HG03108 (cell line): ENCODE data around the gene NEBL.

Experiments
- ATAC-seq: cut with Tn5 transposase; IDR thresholded peaks from one replicate; pipeline ENCODE4 v1.9.1; 2021; ENCODE audit warnings: moderate library complexity; ENCODE audit not compliant: unreplicated experiment

Gene NEBL

DNA sequence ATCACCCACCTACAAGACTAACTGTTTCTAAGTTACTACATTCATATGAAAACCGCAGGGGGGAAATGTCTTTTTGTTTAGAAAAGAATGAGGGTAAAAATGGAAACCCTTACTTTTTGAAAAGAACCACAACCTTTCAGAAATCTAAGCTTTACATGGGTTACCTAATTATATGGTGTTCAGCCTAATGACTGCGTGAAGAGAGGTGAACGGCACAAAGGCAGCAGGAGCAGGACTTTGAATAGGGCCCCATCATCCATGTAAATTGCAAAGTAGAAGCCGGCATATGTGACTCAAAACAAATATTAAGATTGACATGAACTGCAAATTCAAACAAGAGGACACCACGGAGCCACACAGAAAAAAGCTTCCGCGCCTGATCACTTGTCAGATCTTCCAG is 25.1 kb downstream of the NEBL start:
- ATAC-seq, result no peak

- no peak for ATAC-seq
Observed at GRCh38 chr10:20870834-20871233, 26.3 kb downstream of the NEBL start.

- no peak for ATAC-seq
Observed at GRCh38 chr10:20863008-20863407, 34.1 kb downstream of the NEBL start.

GRCh38 chr10:20858292-20859124 is 38.6 kb downstream of the NEBL start:
- no peak for ATAC-seq

DNA sequence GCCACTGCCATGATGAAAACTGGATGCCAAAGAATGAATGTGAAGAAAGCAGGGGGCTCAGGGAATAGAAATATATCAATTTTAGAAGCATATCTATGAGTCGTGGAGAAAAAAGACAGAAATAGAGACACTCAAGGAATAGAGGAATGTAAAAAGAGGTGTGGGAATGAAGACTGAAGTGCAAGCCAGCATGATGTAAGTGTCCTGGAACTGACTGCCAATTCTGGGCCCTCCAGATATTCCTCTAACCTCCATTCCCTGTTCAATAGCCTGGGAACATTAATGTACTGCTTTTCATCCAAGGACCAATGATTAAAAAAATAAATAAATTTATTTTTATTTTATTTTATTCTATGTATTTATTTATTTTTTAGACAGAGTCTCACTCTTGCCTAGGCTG is 40.6 kb downstream of the NEBL start:
- ATAC-seq, result no peak

DNA sequence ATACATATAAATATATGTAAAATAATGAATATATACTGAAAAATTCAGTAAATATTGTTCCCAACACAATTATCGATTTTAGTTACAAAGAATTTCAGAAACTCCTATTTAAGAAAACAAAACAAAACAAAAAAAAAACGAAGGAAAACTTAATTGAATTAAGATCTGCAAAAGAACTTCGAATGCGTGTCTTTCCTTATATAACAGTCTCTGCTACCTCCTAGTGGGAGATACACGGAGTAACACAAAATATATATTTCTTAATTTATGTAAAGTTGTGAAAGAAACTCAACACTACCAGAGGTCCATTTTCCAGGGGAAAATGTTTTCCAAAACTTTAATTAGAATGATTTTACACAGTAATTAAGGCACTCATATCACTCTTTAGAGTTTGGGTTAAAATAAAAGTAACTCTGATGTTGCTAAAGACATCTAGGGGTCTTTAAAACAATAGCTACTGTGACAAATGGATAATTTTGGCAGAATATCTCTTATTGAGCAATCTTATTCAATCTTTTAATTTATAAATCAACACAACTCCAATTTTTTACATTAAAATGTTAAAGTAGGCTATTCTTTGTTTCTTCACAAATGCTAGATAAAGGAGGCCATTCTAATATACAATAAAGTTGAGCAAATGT is 41.6 kb downstream of the NEBL start:
- no peak for ATAC-seq

- no peak for ATAC-seq
Observed at GRCh38 chr10:20853276-20853675, 43.8 kb downstream of the NEBL start.

- no peak for ATAC-seq
Observed at GRCh38 chr10:20852303-20852702, 44.8 kb downstream of the NEBL start.

GRCh38 chr10:20847512-20847911 is 49.6 kb downstream of the NEBL start:
- ATAC-seq, result no peak

DNA sequence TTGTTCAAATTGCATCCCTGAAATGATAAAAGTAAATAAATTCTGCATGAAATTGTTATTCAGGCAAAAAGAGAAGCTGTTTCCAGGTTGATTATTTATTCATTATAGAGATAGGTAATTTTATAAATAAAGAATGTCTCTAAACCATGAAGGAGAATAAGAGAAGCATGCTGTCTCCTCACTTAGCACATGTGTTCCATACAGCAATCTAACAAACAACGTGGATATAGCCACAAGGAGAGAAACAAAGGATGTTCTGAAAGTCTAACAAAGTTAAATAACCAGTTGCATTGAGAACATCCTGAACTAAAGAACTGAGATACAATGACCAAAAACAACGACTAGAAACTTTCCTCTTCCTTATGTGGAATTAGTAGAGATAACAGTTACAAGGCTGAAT is 50.8 kb downstream of the NEBL start:
- ATAC-seq, result no peak

DNA sequence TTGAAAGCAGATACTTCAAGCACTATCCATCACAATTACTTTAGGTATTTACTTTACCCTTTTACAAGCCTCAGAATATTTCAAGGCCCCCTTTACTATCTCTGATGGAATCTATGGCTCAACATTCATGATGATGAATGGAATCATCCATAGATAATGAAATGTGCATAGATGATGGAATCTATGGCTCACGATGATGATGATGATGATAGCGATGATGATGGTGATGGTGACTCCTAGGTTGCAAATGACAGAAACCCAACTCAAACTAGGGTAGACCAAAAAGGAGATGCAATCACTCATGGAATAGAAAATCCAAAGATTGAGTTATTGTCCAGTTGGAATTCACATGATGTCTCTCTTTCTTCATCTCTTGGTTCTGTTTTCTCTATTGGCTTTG is 55.7 kb downstream of the NEBL start:
- ATAC-seq, result no peak

DNA sequence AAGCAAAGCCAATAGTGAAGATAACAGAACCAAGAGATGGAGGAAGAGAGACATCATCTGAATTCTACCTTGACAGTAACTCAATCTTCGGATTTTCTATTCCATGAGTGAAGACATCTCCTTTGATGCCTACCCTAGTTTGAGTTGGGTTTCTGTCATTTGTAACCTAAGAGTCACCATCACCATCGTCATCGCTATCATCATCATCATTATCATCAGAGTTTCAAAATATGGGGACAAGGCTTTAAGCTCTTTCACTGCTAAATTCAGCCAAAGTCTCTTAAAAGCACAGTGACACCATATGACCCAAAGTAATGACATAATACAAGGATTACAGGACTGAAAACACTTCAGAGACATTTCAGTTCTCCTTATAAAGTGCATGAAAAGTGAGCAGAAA is 57.2 kb downstream of the NEBL start:
- no peak for ATAC-seq

DNA sequence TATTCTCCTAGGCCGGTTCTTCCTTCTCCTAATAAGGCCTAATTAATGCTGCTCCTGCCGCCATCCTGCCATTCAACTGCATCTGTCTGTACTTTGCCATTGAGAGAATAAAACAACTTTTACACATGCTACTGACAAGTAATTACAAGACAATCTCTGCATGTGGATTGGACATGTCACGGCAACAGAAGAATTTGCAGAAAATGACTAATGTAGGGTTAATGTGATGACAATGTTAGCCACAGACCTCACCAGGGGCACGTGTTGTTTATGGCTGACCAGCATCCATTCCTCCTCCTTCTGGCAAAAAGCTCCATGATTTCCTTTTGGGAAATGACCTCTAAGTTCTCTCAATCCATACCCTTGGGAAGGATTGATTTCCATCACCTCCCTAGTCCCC is 58.0 kb downstream of the NEBL start:
- ATAC-seq, result no peak

DNA sequence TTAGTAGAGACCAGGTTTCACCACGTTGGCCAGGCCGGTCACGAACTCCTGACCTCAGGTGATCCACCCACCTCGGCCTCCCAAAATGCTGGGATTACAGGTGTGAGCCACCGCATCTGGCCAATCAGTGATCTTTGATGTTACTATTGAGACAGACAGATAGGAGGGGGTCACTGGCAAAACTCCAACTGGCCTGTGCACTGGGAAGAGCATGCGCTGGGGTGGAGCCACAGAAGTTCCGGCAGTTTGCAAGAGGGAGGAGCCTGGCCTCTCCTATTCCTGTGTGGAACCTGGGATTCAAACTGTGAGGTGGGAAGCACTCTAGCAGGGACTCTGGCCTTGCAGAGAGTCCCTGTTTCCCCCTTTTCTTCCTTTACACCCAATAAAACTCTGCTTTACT is 60.7 kb downstream of the NEBL start:
- ATAC-seq, result no peak

DNA sequence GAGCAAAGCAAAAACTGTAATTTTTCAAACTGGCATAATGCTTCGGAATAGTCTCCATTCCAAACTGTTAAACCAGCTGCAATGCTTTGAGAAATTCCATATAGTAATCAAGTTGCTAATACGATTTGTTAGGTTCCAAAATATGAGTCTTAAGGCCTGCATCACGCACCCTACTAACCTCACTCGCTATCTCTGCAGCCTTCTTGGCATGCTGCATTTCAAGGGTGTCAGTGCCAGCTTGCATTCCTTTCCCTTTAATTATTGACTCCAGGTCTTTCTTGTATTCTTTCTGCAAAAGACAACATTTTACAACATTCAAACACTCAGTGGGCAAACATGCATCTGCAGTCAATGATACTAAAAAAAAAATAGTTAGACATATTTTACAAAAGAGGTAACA is 61.8 kb downstream of the NEBL start:
- ATAC-seq, result no peak

DNA sequence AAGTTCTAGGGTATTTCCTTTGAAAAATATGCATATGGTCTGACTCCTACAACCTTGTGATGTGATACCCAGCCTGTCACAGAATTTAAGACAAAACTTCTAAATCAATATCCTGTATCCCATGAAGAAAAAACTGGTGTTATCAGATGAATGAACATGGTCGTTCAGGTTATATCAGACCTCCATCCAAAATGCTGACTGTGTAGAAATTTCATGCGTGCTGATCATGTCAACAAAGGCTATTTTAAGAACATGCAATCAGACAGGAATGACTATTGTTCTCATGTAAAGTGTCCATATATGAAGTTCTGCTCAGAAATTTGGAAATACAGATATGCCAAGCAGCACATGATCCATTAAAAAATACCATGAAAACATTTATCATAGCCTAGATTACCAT is 62.3 kb downstream of the NEBL start:
- ATAC-seq, result no peak

DNA sequence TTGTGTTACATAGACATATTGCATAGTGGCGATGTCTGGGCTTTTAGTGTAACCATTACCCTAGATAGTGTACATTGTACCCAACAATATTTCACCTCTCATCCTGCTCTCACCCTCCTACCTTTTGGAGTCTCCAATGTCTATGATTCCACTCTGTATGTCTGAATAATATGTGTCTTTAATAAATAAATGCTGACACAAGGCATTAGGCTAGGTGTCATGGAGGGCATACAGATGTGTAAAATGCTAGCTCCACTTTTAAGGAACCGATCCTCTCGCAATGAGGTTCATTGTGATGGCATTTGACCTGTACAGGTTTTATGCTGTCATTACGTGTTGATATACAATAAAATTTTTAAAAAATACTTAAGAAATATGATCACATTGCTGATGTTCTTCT is 74.3 kb downstream of the NEBL start:
- no peak for ATAC-seq

GRCh38 chr10:20817646-20818045 is 79.5 kb downstream of the NEBL start:
- no peak for ATAC-seq

DNA sequence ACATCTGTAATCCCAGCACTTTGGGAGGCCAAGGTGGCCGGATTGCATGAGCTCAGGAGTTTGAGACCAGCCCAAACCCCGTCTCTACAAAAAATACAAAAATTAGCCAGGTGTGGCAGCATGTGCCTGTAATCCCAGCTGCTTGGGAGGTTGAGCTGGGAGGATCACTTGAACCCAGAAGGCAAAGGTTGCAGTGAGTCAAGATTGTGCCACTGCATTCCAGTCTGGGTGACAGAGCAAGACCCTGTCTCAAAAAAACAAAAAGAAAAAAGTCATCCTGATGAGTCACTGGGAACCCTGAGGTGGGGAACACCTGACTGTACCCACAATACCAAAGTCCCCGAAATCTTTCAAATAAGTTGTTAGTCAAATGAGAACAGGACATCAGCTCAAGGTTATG is 80.0 kb downstream of the NEBL start:
- ATAC-seq, result no peak

- ATAC-seq, result no peak
Observed at GRCh38 chr10:20814116-20814515, 83.0 kb downstream of the NEBL start.

GRCh38 chr10:20811131-20811530 is 86.0 kb downstream of the NEBL start:
- ATAC-seq, result no peak

DNA sequence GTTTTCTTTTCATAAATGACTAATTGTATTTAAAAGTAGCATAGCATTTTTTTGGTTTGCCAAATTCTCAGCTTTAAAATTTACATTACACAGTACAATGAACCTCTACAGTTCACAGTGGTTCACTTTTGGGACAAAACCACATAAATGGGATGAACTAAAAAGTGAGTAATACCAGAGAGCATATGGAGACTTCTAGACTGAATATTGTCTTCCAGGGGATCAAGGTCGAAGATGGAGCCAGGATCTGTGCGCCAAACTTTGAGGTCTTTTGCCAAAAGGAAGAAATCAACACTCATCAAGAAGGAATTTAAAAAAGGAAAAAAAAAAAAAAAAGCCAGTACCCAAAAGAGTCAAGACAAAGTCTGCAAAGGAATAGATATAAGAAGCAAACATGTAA is 87.5 kb downstream of the NEBL start:
- no peak for ATAC-seq

DNA sequence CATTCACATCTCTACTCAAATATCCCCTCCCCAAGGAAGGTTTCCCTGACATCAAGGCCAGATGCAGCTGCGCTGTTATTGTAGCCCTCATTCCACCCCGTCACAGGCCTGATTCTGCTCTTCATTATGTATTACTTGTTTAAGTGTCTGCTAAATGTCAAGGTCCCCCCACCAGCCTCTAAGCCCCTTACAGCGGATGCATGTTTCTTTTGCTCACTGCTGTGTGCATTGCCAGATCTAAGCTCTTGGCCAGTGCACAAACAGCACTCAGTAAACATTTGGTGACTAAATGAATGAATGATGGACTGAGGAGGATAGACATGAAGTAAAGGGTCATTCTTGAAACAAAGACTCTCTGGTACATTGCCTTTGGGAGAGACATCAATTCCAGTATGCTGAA is 90.6 kb downstream of the NEBL start:
- ATAC-seq, result no peak
